HepG2 (cell line): ENCODE measurements around the gene FMOD. TPM values are rescaled to one million over a fixed set of nuclear protein-coding genes. Genes with fewer than 3 reads are reported as not detected.

Experiments
- ATAC-seq: fragments of 200-7000 bp; cut with Tn5 transposase; 3 replicates; pipeline ENCODE4 v1.9.1; 2020; ENCODE audit warnings: mild to moderate bottlenecking, moderate library complexity
- BruUV-seq: library from RNA; stranded (reverse); fragments of 400-500 nt; replicated peaks from 2 replicates; lab custom pipeline; 2021; lab: Mats Ljungman, UMichigan
- CTCF ChIA-PET: fragments of 300-600 bp; formaldehyde crosslinking; extraction: SDS; loops from one replicate; lab custom pipeline; 2021; ENCODE audit warnings: low total read pairs, inconsistent platforms, low intra/inter-chr PET ratio; lab: Yijun Ruan, JAX
- POLR2A ChIA-PET: fragments of 350-600 bp; sonication (Branson Sonifier 250); formaldehyde crosslinking; loops from one replicate; lab custom pipeline; 2020; ENCODE audit warnings: antibody characterized with exemption, inconsistent platforms; lab: Yijun Ruan, JAX
- DNase-seq: peaks from one replicate; pipeline ENCODE4 v3.0.0-alpha.2; 2015; ENCODE audit warnings: low spot score
- FAIRE-seq: peaks from 3 replicates; lab custom pipeline; 2011; peaks lifted over from hg19 to GRCh38; lab: Jason Lieb, UNC
- H2AFZ ChIP-seq: one replicate; pipeline ENCODE4 v1.6.1; 2011; ENCODE audit warnings: low read length, inconsistent platforms
- H3K27ac ChIP-seq: fragments of 300-600 bp; 3 replicates; pipeline ENCODE4 v1.8.0; 2011; ENCODE audit warnings: mixed run types, mild to moderate bottlenecking, mixed read lengths, low read length, inconsistent platforms; ENCODE audit not compliant: insufficient read depth; ENCODE audit errors: extremely low read length
- H3K27me3 ChIP-seq, 2 experiments: fragments of 200-600 bp in 1 of 2; 2 replicates in 1 of 2; 3 replicates in 1 of 2; pipeline versions ENCODE4 v1.6.0 to v1.8.0; 2011; ENCODE audit warnings: low read length in 2 of 2, mild to moderate bottlenecking in 2 of 2, moderate library complexity in 2 of 2, inconsistent platforms in 1 of 2; ENCODE audit not compliant: insufficient read depth in 2 of 2, control insufficient read depth in 1 of 2
- H3K36me3 ChIP-seq, 2 experiments: fragments of 200-600 bp in 1 of 2; replicated peaks in 1 of 2; 2 replicates in 1 of 2; 3 replicates in 1 of 2; pipeline versions ENCODE4 v1.5.1 to v1.8.0; 2011; ENCODE audit warnings: low read length in 2 of 2, inconsistent platforms in 1 of 2; ENCODE audit not compliant: insufficient read depth in 2 of 2, control insufficient read depth in 1 of 2
- H3K4me1 ChIP-seq: 2 replicates; pipeline ENCODE4 v1.5.1; 2012; ENCODE audit warnings: low read length, inconsistent platforms; ENCODE audit not compliant: insufficient read depth
- H3K4me2 ChIP-seq: 2 replicates; pipeline ENCODE4 v1.6.0; 2011; ENCODE audit warnings: low read depth, low read length, inconsistent platforms
- H3K4me3 ChIP-seq, 3 experiments: fragments of 200-600 bp in 1 of 3; sonication (generic), shearing (Covaris generic) in 1 of 3; replicated peaks in 1 of 3; 2 replicates each; pipeline ENCODE4 v1.5.1; 2011 to 2016; ENCODE audit warnings: low read length in 3 of 3, inconsistent platforms in 2 of 3, low read depth in 2 of 3, mild to moderate bottlenecking in 2 of 3, control low read depth in 1 of 3, mixed read lengths in 1 of 3; ENCODE audit not compliant: insufficient read depth in 1 of 3
- H3K79me2 ChIP-seq: one replicate; pipeline ENCODE4 v1.6.1; 2011; ENCODE audit warnings: low read length, inconsistent platforms; ENCODE audit not compliant: insufficient read depth
- H3K9ac ChIP-seq: 2 replicates; pipeline ENCODE4 v1.6.0; 2011; ENCODE audit warnings: mild to moderate bottlenecking, low read depth, low read length, inconsistent platforms; ENCODE audit not compliant: insufficient read depth
- H3K9me3 ChIP-seq: 2 replicates; pipeline ENCODE4 v1.5.1; 2012; ENCODE audit warnings: mild to moderate bottlenecking, low read length
- H4K20me1 ChIP-seq: 2 replicates; pipeline ENCODE4 v1.6.0; 2011; ENCODE audit warnings: inconsistent platforms, mild to moderate bottlenecking, low read length, moderate library complexity; ENCODE audit not compliant: insufficient read depth
- BCL3 ChIP-seq: sonication (generic); formaldehyde crosslinking; IDR thresholded peaks from 2 replicates; pipeline ENCODE4 v1.5.1; 2020; ENCODE audit warnings: mild to moderate bottlenecking, missing genetic modification reagents, moderate library complexity
- E2F2 ChIP-seq: sonication (generic); formaldehyde crosslinking; IDR thresholded peaks from 2 replicates; pipeline ENCODE4 v1.4.0; 2020; ENCODE audit warnings: missing genetic modification reagents, borderline replicate concordance
- EZH2 ChIP-seq: conservative IDR thresholded peaks from 2 replicates; pipeline ENCODE4 v1.6.1; 2012; ENCODE audit warnings: mild to moderate bottlenecking, low read depth, low read length, moderate library complexity
- FOXK2 ChIP-seq: fragments of 450-650 bp; IDR thresholded peaks from 2 replicates; pipeline ENCODE4 v1.6.1; 2016
- FOXO1 ChIP-seq: sonication (generic); formaldehyde crosslinking; IDR thresholded peaks from 2 replicates; pipeline ENCODE4 v1.4.0; 2020; ENCODE audit warnings: missing genetic modification reagents
- GATAD1 ChIP-seq: IDR thresholded peaks from 2 replicates; pipeline ENCODE4 v1.6.1; 2016; ENCODE audit warnings: missing genetic modification reagents, missing compliant biosample characterization
- JDP2 ChIP-seq: sonication (generic); formaldehyde crosslinking; IDR thresholded peaks from 2 replicates; pipeline ENCODE4 v1.8.1; 2022; ENCODE audit warnings: missing genetic modification reagents, borderline replicate concordance
- KDM1A ChIP-seq: IDR thresholded peaks from 2 replicates; pipeline ENCODE4 v1.6.1; 2016; ENCODE audit warnings: missing compliant biosample characterization
- ONECUT2 ChIP-seq: sonication (generic); formaldehyde crosslinking; IDR thresholded peaks from 2 replicates; pipeline ENCODE4 v1.4.0; 2020; ENCODE audit warnings: missing genetic modification reagents
- PBX2 ChIP-seq: IDR thresholded peaks from 2 replicates; pipeline ENCODE4 v1.6.1; 2016; ENCODE audit warnings: control low read depth
- PCBP2 ChIP-seq: fragments of 200-400 bp; formaldehyde crosslinking; optimal IDR thresholded peaks from 2 replicates; pipeline ENCODE3; 2018; ENCODE audit warnings: low read length, low read depth; ENCODE audit not compliant: poor library complexity, severe bottlenecking
- PRMT3 ChIP-seq: sonication (generic); formaldehyde crosslinking; IDR thresholded peaks from 2 replicates; pipeline ENCODE4 v1.8.1; 2022; ENCODE audit warnings: low read depth, mild to moderate bottlenecking, moderate library complexity, missing genetic modification reagents, borderline replicate concordance
- RAD21 ChIP-seq: fragments of 450-650 bp; formaldehyde crosslinking; IDR thresholded peaks from 2 replicates; pipeline ENCODE4 v1.5.0; 2020; ENCODE audit warnings: mild to moderate bottlenecking
- SMC3 ChIP-seq: IDR thresholded peaks from 2 replicates; pipeline ENCODE4 v1.6.1; 2011; ENCODE audit warnings: low read length, improper control_type of control experiment
- TCF12 ChIP-seq, 2 experiments: fragments of 450-650 bp in 1 of 2; sonication (generic) in 1 of 2; formaldehyde crosslinking in 1 of 2; IDR thresholded peaks; 2 replicates each; pipeline versions ENCODE4 v1.6.1 to v1.8.0; 2017 to 2022; ENCODE audit warnings: antibody characterized with exemption in 1 of 2, mild to moderate bottlenecking in 1 of 2, missing genetic modification reagents in 1 of 2, moderate library complexity in 1 of 2
- ZFP91 ChIP-seq: sonication (generic); formaldehyde crosslinking; IDR thresholded peaks from 2 replicates; pipeline ENCODE4 v1.9.0; 2022; ENCODE audit warnings: missing genetic modification reagents, mild to moderate bottlenecking, borderline replicate concordance
- ZNF207 ChIP-seq: fragments of 450-650 bp; IDR thresholded peaks from 2 replicates; pipeline ENCODE4 v1.6.1; 2016; ENCODE audit warnings: antibody characterized with exemption, borderline replicate concordance
- ZNF331 ChIP-seq: sonication (generic); formaldehyde crosslinking; IDR thresholded peaks from 2 replicates; pipeline ENCODE4 v1.4.0; 2020; ENCODE audit warnings: missing genetic modification reagents
- ZNF343 ChIP-seq: sonication (generic); formaldehyde crosslinking; IDR thresholded peaks from 2 replicates; pipeline ENCODE4 v1.4.0; 2020; ENCODE audit warnings: mild to moderate bottlenecking, missing genetic modification reagents
- ZNF790 ChIP-seq: sonication (generic); formaldehyde crosslinking; IDR thresholded peaks from 2 replicates; pipeline ENCODE4 v1.8.0; 2022; ENCODE audit warnings: missing genetic modification reagents, mild to moderate bottlenecking, borderline replicate concordance
- WGBS: methylation state at CpG from one replicate; pipeline ENCODE4 v1.1.6; 2017; ENCODE audit warnings: low lambda C conversion rate; 5-methylcytosine and 5-hydroxymethylcytosine counted together
- in situ Hi-C: cut with HindIII; loops from 2 replicates; pipeline ENCODE4 v1.10.0; 2017; ENCODE audit warnings: low pct_unique_long_range_greater_than_20kb; ENCODE audit not compliant: extremely low pct_ligation_motif_present
- intact Hi-C: fragments of 100-400 bp; cut with micrococcal nuclease; formaldehyde crosslinking; loops from one replicate; pipeline ENCODE4 v1.10.0; 2022; ENCODE audit not compliant: unreplicated experiment
- polyA plus RNA-seq, 8 experiments: library from polyadenylated mRNA; depleted of rRNA in 3 of 8; stranded (reverse) in 7 of 8; unstranded in 1 of 8; fragments of >200 nt; fragmentation: Illumina TruSeq in 4 of 8; extraction: Trizol in 4 of 8; gene quantifications; 2 replicates each; pipeline versions ENCODE4 v1.2.1 to v1.2.3, GENCODE V29; 2011 to 2016; ENCODE audit warnings: low read depth in 4 of 8, missing spikeins in 1 of 8, mixed read lengths in 1 of 8; ENCODE audit not compliant: insufficient read depth in 1 of 8
- total RNA-seq, 5 experiments: library from RNA; depleted of rRNA; stranded (reverse); fragments of >200 nt; fragmentation: Illumina TruSeq; extraction: Trizol; gene quantifications; 2 replicates each; pipeline ENCODE4 v1.2.3, GENCODE V29; 2016; ENCODE audit warnings: low read depth in 1 of 5

The FMOD gene
- total and polyA plus RNA-seq, 2 of the 13 experiments (the other 11 are each of a cell fraction or from before 2014, with no cell fraction given): 0.08 TPM; not detected in 1

GRCh38 chr1:203340112-203340790 lies 10.7 kb downstream of the FMOD start:
- Histone ChIP-seq H3K4me3 (no peak overlapping the region), H4K20me1 (no peaks in the 10 kb centered on the region), H3K27ac (no peak overlapping the region), H3K36me3 (no peaks in the 10 kb centered on the region), H3K27me3 (peaks cover 0 to 21% of the 10 kb centered on the region in 2 experiments; a peak in 2 of 5 replicates), H3K4me1 (peaks cover 6% of the 10 kb centered on the region; the same call in 1 of the 2 replicates), H3K9ac (no peak overlapping the region), H3K4me2 (no peak overlapping the region), H3K79me2 (no peaks in the 10 kb centered on the region), H3K9me3 (no peaks in the 10 kb centered on the region), H2AFZ (no peak overlapping the region)
- BruUV-seq: no TSS peak
- intact Hi-C loops (loop anchor here (1.0 kb wide), 1 partner anchor 147 kb away; no protein-coding TSS in a partner anchor), in situ Hi-C loops (loop anchor here (5.0 kb wide), 2 partner anchors 102 to 147 kb away; no protein-coding TSS in a partner anchor)
- FAIRE-seq: peak; percentile 84
- peak; percentile 69 for DNase-seq
- ChIA-PET CTCF (interaction anchor here (1.1 to 3.6 kb wide), 5 partner anchors 67 to 148 kb away, joined by 3 to 41 read pairs (median 4); no protein-coding TSS in a partner anchor), POLR2A (no interaction called here)
- ATAC-seq: peak; percentile 85
- 5% methylated on average over 7 of the region's 7 CpGs for WGBS
- TF ChIP-seq PRMT3 (CRISPR knock-in tag) (no peak), ZNF790 (CRISPR knock-in tag) (no peak), PBX2 (no peak), ZNF331 (no peak), PCBP2 (no peak), ZNF343 (CRISPR knock-in tag) (no peak), E2F2 (CRISPR knock-in tag) (no peak), EZH2 (peak; percentile 89), SMC3 (peak; percentile 78), ONECUT2 (CRISPR knock-in tag) (no peak), JDP2 (CRISPR knock-in tag) (no peak), ZFP91 (CRISPR knock-in tag) (no peak), FOXO1 (CRISPR knock-in tag) (0 out of 2 replicates have a peak, but pooled peaks have one; percentile 23), KDM1A (no peak), FOXK2 (no peak), TCF12 (IDR thresholded peaks at IDR 0.05) (no peak), TCF12 (CRISPR knock-in tag; IDR thresholded peaks at IDR 0.05) (no peak), BCL3 (CRISPR knock-in tag) (no peak), ZNF207 (no peak), GATAD1 (no peak), RAD21 (CRISPR knock-in tag) (peak; percentile 63)
